SU-DHL-6 (cell line): ENCODE data around the gene CACNG7.

Experiments
- CTCF ChIP-seq: fragments of 200-600 bp; sonication (generic); IDR thresholded peaks from one replicate; pipeline ENCODE4 v1.5.1; 2017; ENCODE audit warnings: antibody characterized with exemption, mild to moderate bottlenecking, low read length, moderate library complexity; ENCODE audit not compliant: insufficient read depth, poor library complexity, severe bottlenecking
- EZH2phosphoT487 ChIP-seq: fragments of 200-600 bp; sonication (generic), shearing (Covaris generic); conservative IDR thresholded peaks from 2 replicates; pipeline ENCODE4 v1.6.1; 2018; ENCODE audit warnings: mild to moderate bottlenecking, antibody characterized with exemption, low read length, moderate library complexity, mixed read lengths

GRCh38 chr19:53868892-53869804, 39.9 kb upstream of the CACNG7 start:
- no peak for TF ChIP-seq EZH2phosphoT487
- TF ChIP-seq CTCF: no peak
